GM19193 (cell line): ENCODE results near the gene MED22.
A peak's percentile ranks its signal among the peaks of the same experiment; 100 is the strongest.

Experiments
- POLR2A ChIP-seq: IDR thresholded peaks from 4 replicates; pipeline ENCODE4 v1.6.1; 2011; ENCODE audit not compliant: insufficient read depth, insufficient read length; ENCODE audit errors: extremely low read depth

The MED22 gene

GRCh38 chr9:133362359-133363044, 14.6 kb upstream of the MED22 start:
- peak; percentile 20 for TF ChIP-seq POLR2A

GRCh38 chr9:133361507-133362092, 13.7 kb upstream of the MED22 start:
- TF ChIP-seq POLR2A, result no peak

GRCh38 chr9:133360400-133361393, 12.8 kb upstream of the MED22 start:
- TF ChIP-seq POLR2A, result peak; percentile 5

- no peak for TF ChIP-seq POLR2A
These were observed 11.7 kb upstream of the MED22 start for GRCh38 chr9:133359399-133360175.

- no peak for TF ChIP-seq POLR2A
These were observed 9.7 kb upstream of the MED22 start for GRCh38 chr9:133357656-133358055.

GRCh38 chr9:133356391-133357091, 8.6 kb upstream of the MED22 start, which contains the start of the genes SURF1 and SURF2:
Gene SURF1, minus strand, starts transcription at chr9:133356487. Its CDS starts 34 bp downstream, at chr9:133356453.
Gene SURF2, plus strand, starts transcription at chr9:133356550. Its CDS starts 43 bp downstream, at chr9:133356593.
- TF ChIP-seq POLR2A, result peak; percentile 85

- no peak for TF ChIP-seq POLR2A
These were observed 8.0 kb upstream of the MED22 start for GRCh38 chr9:133355881-133356357.

- TF ChIP-seq POLR2A, result no peak
These were observed 6.8 kb upstream of the MED22 start for GRCh38 chr9:133354766-133355165.

- TF ChIP-seq POLR2A, result no peak
These were observed 5.6 kb upstream of the MED22 start for GRCh38 chr9:133353548-133353947.

- TF ChIP-seq POLR2A, result peak; percentile 40
These were observed 4.9 kb upstream of the MED22 start for GRCh38 chr9:133352635-133353340.

GRCh38 chr9:133351908-133352634, 4.1 kb upstream of the MED22 start:
- TF ChIP-seq POLR2A, result peak; percentile 54

GRCh38 chr9:133351526-133351907, 3.6 kb upstream of the MED22 start:
- TF ChIP-seq POLR2A, result no peak
